SK-N-SH (cell line): Measurements from ENCODE around the gene HDAC4. TPM values are rescaled to one million over a fixed set of nuclear protein-coding genes. Genes with fewer than 3 reads are reported as not detected.
A peak's percentile ranks its signal among the peaks of the same experiment; 100 is the strongest.

Experiments used
- CTCF ChIA-PET: fragments of 300-600, 350-600 bp; formaldehyde crosslinking; extraction: SDS; loops from one replicate; lab custom pipeline; 2021; lab: Yijun Ruan, JAX
- POLR2A ChIA-PET: fragments of 350-600 bp; sonication (Branson Sonifier 250); formaldehyde crosslinking; extraction: SDS; loops from one replicate; lab custom pipeline; 2020; ENCODE audit warnings: antibody characterized with exemption, inconsistent platforms; lab: Yijun Ruan, JAX
- DNase-seq: peaks from one replicate; pipeline ENCODE4 v3.0.0; 2012
- H2AFZ ChIP-seq: fragments of 200-600 bp; sonication (generic); 2 replicates; pipeline ENCODE4 v1.8.1; 2016; ENCODE audit warnings: antibody characterized with exemption, mild to moderate bottlenecking, low read depth
- H3F3A ChIP-seq: fragments of 200-600 bp; sonication (generic); replicated peaks from 2 replicates; pipeline ENCODE3; 2016; ENCODE audit warnings: antibody characterized with exemption, mild to moderate bottlenecking; ENCODE audit not compliant: insufficient read depth
- H3K27ac ChIP-seq, 2 experiments: fragments of 200-500 bp in 1 of 2; fragments of 200-600 bp in 1 of 2; sonication (Bioruptor generic) in 1 of 2; sonication (generic), shearing (Covaris generic) in 1 of 2; 2 replicates each; pipeline versions ENCODE4 v1.5.1 to v1.6.1; 2014 to 2016; ENCODE audit warnings: low read depth in 2 of 2, inconsistent platforms in 1 of 2, low read length in 1 of 2, mild to moderate bottlenecking in 1 of 2, mixed read lengths in 1 of 2
- H3K27me3 ChIP-seq: fragments of 200-600 bp; sonication (generic), shearing (Covaris generic); 2 replicates; pipeline ENCODE4 v1.6.1; 2016; ENCODE audit warnings: mixed run types; ENCODE audit not compliant: insufficient read depth
- H3K36me3 ChIP-seq, 2 experiments: fragments of 200-500 bp in 1 of 2; fragments of 200-600 bp in 1 of 2; sonication (Bioruptor generic) in 1 of 2; sonication (generic) in 1 of 2; replicated peaks in 1 of 2; 2 replicates each; pipeline versions ENCODE3 to v1.5.1; 2014 to 2016; ENCODE audit warnings: low read length in 1 of 2, mild to moderate bottlenecking in 1 of 2; ENCODE audit not compliant: insufficient read depth in 2 of 2, control insufficient read depth in 1 of 2
- H3K4me1 ChIP-seq, 2 experiments: fragments of 200-500 bp in 1 of 2; fragments of 200-600 bp in 1 of 2; sonication (Bioruptor generic) in 1 of 2; sonication (generic), shearing (Covaris generic) in 1 of 2; 2 replicates each; pipeline versions ENCODE4 v1.5.1 to v1.6.1; 2014 to 2016; ENCODE audit warnings: low read depth in 1 of 2, low read length in 1 of 2, mixed run types in 1 of 2; ENCODE audit not compliant: insufficient read depth in 2 of 2, control insufficient read depth in 1 of 2
- H3K4me2 ChIP-seq: fragments of 200-600 bp; sonication (generic), shearing (Covaris generic); 2 replicates; pipeline ENCODE4 v1.6.1; 2017; ENCODE audit warnings: mixed run types
- H3K4me3 ChIP-seq, 2 experiments: fragments of 200-500 bp in 1 of 2; fragments of 200-600 bp in 1 of 2; sonication (Bioruptor generic) in 1 of 2; sonication (generic), shearing (Covaris generic) in 1 of 2; 2 replicates each; pipeline versions ENCODE4 v1.5.1 to v1.8.1; 2014 to 2016; ENCODE audit warnings: low read depth in 2 of 2, inconsistent platforms in 1 of 2, low read length in 1 of 2, mild to moderate bottlenecking in 1 of 2, mixed read lengths in 1 of 2, moderate library complexity in 1 of 2
- H3K79me2 ChIP-seq: fragments of 200-600 bp; sonication (generic); 2 replicates; pipeline ENCODE4 v1.8.1; 2017; ENCODE audit warnings: mild to moderate bottlenecking; ENCODE audit not compliant: insufficient read depth
- H3K9ac ChIP-seq: fragments of 200-600 bp; sonication (generic); 2 replicates; pipeline ENCODE4 v1.6.1; 2017; ENCODE audit warnings: mixed run types
- H3K9me2 ChIP-seq: fragments of 200-600 bp; sonication (generic); 2 replicates; pipeline ENCODE4 v1.6.1; 2017; ENCODE audit warnings: mixed run types
- H3K9me3 ChIP-seq: fragments of 200-600 bp; sonication (generic); 2 replicates; pipeline ENCODE4 v1.6.1; 2017; ENCODE audit warnings: mixed run types, mild to moderate bottlenecking, moderate library complexity
- H4K20me1 ChIP-seq: fragments of 200-600 bp; sonication (generic); 2 replicates; pipeline ENCODE4 v1.6.1; 2017; ENCODE audit warnings: mild to moderate bottlenecking, mixed run types; ENCODE audit not compliant: insufficient read depth
- CHD2 ChIP-seq: fragments of 150-350 bp; IDR thresholded peaks from 2 replicates; pipeline ENCODE4 v1.6.1; 2018; ENCODE audit warnings: low read length; ENCODE audit not compliant: partially characterized antibody
- ELF1 ChIP-seq: IDR thresholded peaks from 2 replicates; pipeline ENCODE4 v1.4.0; 2012
- EZH2phosphoT487 ChIP-seq: fragments of 200-600 bp; sonication (generic); IDR thresholded peaks from 2 replicates; pipeline ENCODE4 v1.6.1; 2017; ENCODE audit warnings: low read depth, mixed run types, mild to moderate bottlenecking, antibody characterized with exemption, moderate library complexity, borderline replicate concordance
- FOSL2 ChIP-seq: IDR thresholded peaks from 2 replicates; pipeline ENCODE4 v1.4.0; 2012; ENCODE audit warnings: low read depth, mild to moderate bottlenecking, moderate library complexity, borderline replicate concordance
- FOXJ3 ChIP-seq: sonication (generic); formaldehyde crosslinking; IDR thresholded peaks from 2 replicates; pipeline ENCODE4 v1.5.1; 2020; ENCODE audit warnings: mild to moderate bottlenecking, missing genetic modification reagents
- GABPA ChIP-seq: IDR thresholded peaks from 2 replicates; pipeline ENCODE4 v1.4.0; 2012; ENCODE audit warnings: low read depth, mild to moderate bottlenecking
- GATA2 ChIP-seq: sonication (generic); formaldehyde crosslinking; IDR thresholded peaks from 2 replicates; pipeline ENCODE4 v1.5.0; 2020; ENCODE audit warnings: mild to moderate bottlenecking, missing genetic modification reagents
- IRF3 ChIP-seq: fragments of 150-350 bp; IDR thresholded peaks from 2 replicates; pipeline ENCODE4 v1.6.1; 2016; ENCODE audit warnings: mild to moderate bottlenecking, low read depth, low read length
- JUND ChIP-seq: IDR thresholded peaks from 2 replicates; pipeline ENCODE4 v1.4.0; 2012
- MAX ChIP-seq: IDR thresholded peaks from 2 replicates; pipeline ENCODE4 v1.4.0; 2012; ENCODE audit warnings: low read depth
- MXI1 ChIP-seq: IDR thresholded peaks from 2 replicates; pipeline ENCODE4 v1.6.1; 2012; ENCODE audit warnings: mild to moderate bottlenecking, low read depth, low read length, improper control_type of control experiment
- NRF1 ChIP-seq: IDR thresholded peaks from 2 replicates; pipeline ENCODE4 v1.6.1; 2012; ENCODE audit warnings: low read depth, mild to moderate bottlenecking, low read length
- POLR2AphosphoS5 ChIP-seq: IDR thresholded peaks from 2 replicates; pipeline ENCODE4 v1.6.1; 2012; ENCODE audit warnings: low read depth, low read length
- RCOR1 ChIP-seq: fragments of 150-350 bp; IDR thresholded peaks from 2 replicates; pipeline ENCODE4 v1.6.1; 2017; ENCODE audit warnings: antibody characterized with exemption, low read length
- RFX5 ChIP-seq: IDR thresholded peaks from 2 replicates; pipeline ENCODE4 v1.6.1; 2012; ENCODE audit warnings: mild to moderate bottlenecking, improper control_type of control experiment, low read length
- RXRA ChIP-seq: IDR thresholded peaks from 2 replicates; pipeline ENCODE4 v1.4.0; 2012; ENCODE audit warnings: low read depth, mild to moderate bottlenecking, borderline replicate concordance
- SMC3 ChIP-seq: IDR thresholded peaks from 2 replicates; pipeline ENCODE4 v1.6.1; 2012; ENCODE audit warnings: low read depth, low read length, improper control_type of control experiment
- TAF1 ChIP-seq: IDR thresholded peaks from 2 replicates; pipeline ENCODE4 v1.6.1; 2012; ENCODE audit warnings: low read depth, mild to moderate bottlenecking, low read length, moderate library complexity, borderline replicate concordance
- TEAD4 ChIP-seq: IDR thresholded peaks from 2 replicates; pipeline ENCODE4 v1.4.0; 2012; ENCODE audit warnings: mild to moderate bottlenecking, borderline replicate concordance; ENCODE audit not compliant: insufficient read depth
- USF1 ChIP-seq: IDR thresholded peaks from 2 replicates; pipeline ENCODE4 v1.4.0; 2012; ENCODE audit warnings: low read depth, borderline replicate concordance
- USF2 ChIP-seq: fragments of 150-350 bp; IDR thresholded peaks from 2 replicates; pipeline ENCODE4 v1.6.1; 2017; ENCODE audit warnings: antibody characterized with exemption, low read length, low read depth, borderline replicate concordance
- YY1 ChIP-seq: IDR thresholded peaks from 2 replicates; pipeline ENCODE4 v1.4.0; 2012; ENCODE audit warnings: low read depth, mild to moderate bottlenecking
- ZBTB33 ChIP-seq: IDR thresholded peaks from 2 replicates; pipeline ENCODE4 v1.4.0; 2012; ENCODE audit warnings: low read depth, borderline replicate concordance
- WGBS: methylation state at CpG from one replicate; pipeline ENCODE4 v1.1.6; 2017; ENCODE audit warnings: low lambda C conversion rate; 5-methylcytosine and 5-hydroxymethylcytosine counted together
- polyA plus RNA-seq, 3 experiments: library from polyadenylated mRNA; depleted of rRNA; stranded (reverse); fragments of >200 nt; gene quantifications; 2 replicates each; pipeline ENCODE4 v1.2.3, GENCODE V29; 2012
- TF ChIP-seq, protein P1 (sequence below): fragments of 200-600 bp; sonication (generic); IDR thresholded peaks from 2 replicates; pipeline ENCODE4 v1.6.1; 2017; ENCODE audit warnings: antibody characterized with exemption, mild to moderate bottlenecking, moderate library complexity
- TF ChIP-seq, protein P2 (sequence below): IDR thresholded peaks from 2 replicates; pipeline ENCODE4; 2012

HDAC4 gene
- polyA plus RNA-seq, 1 of the 3 experiments (the other 2 are of a cell fraction) = 5.5 TPM

DNA sequence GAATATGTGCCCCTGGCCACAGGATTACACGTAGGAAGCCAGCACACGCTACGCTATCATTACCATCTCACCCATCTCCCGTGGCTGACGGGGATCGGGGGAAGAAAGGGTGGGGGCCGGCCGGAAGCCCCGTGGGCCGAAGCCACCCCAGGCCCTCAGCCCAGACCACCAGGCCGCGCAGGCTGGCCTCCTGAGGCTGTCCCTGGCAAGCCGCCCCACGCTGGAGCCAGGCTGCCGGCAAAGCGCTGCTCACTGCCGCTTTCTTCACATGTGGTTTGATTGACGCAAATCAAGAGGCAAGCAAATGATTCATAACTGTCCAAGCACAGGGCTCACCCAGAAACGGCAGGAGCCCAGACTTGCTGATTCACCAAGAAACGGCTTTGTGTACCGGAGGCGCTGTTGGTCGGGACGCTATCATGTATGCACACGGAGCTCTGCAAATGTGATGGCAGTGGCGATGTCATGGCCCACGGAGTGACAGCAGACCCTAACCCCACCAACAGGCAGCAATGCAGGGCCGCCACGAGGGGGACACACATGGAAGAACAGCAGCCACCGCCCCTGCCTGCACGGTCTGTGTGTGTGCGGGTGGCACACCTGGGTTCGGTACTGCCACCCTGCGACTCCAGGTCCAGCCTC lies 125.7 kb downstream of the HDAC4 start:
- WGBS = 10% methylated on average over 9 of the region's 34 CpGs
- Histone ChIP-seq H3K9me2 (no peaks in the 10 kb centered on the region), H3F3A (no peaks in the 10 kb centered on the region), H3K4me3 (peak overlapping the region; percentile 15 to 28), H3K79me2 (peaks cover 3% of the 10 kb centered on the region; the same call in 1 of the 2 replicates), H3K4me2 (peak overlapping the region; percentile 74), H3K36me3 (no peaks in the 10 kb centered on the region), H3K27ac (peak overlapping the region; percentile 82 to 100), H2AFZ (peak overlapping the region; percentile 59; the same call in 1 of the 2 replicates), H3K27me3 (no peaks in the 10 kb centered on the region), H3K9me3 (no peaks in the 10 kb centered on the region), H3K4me1 (peaks cover 28 to 92% of the 10 kb centered on the region in 2 experiments), H4K20me1 (no peaks in the 10 kb centered on the region), H3K9ac (peak overlapping the region; percentile 59)
- CTCF ChIA-PET = interaction anchor here (0.7 to 1.9 kb wide), 11 partner anchors 23 to 606 kb away, joined by 3 to 8 read pairs (median 4); no protein-coding TSS in a partner anchor
- DNase-seq = peak; percentile 90
- POLR2A ChIA-PET = interaction anchor here (0.6 to 2.2 kb wide), 7 partner anchors 14 to 126 kb away, joined by 3 to 9 read pairs (median 4); partner anchors contain the start of gene HDAC4
- TF ChIP-seq MAX (peak; percentile 60; the same call in 1 of the 2 replicates), ZBTB33 (no peak), RCOR1 (peak; percentile 71), TEAD4 (no peak), GABPA (no peak; the same call in 1 of the 2 replicates), JUND (no peak; the same call in 1 of the 2 replicates), MXI1 (peak; percentile 56; the same call in 1 of the 2 replicates), USF2 (no peak), TAF1 (no peak; the same call in 1 of the 2 replicates), USF1 (no peak), SMC3 (no peak; the same call in 1 of the 2 replicates), RXRA (no peak), FOXJ3 (peak; percentile 90), EZH2phosphoT487 (no peak), YY1 (no peak), GATA2 (CRISPR knock-in tag) (peak; percentile 95), IRF3 (no peak), RFX5 (no peak), ELF1 (no peak), NRF1 (no peak), FOSL2 (peak; percentile 62; the same call in 1 of the 2 replicates), POLR2AphosphoS5 (peak; percentile 39; the same call in 1 of the 2 replicates), CHD2 (peak; percentile 65)
- TF ChIP-seq, protein P1, sequence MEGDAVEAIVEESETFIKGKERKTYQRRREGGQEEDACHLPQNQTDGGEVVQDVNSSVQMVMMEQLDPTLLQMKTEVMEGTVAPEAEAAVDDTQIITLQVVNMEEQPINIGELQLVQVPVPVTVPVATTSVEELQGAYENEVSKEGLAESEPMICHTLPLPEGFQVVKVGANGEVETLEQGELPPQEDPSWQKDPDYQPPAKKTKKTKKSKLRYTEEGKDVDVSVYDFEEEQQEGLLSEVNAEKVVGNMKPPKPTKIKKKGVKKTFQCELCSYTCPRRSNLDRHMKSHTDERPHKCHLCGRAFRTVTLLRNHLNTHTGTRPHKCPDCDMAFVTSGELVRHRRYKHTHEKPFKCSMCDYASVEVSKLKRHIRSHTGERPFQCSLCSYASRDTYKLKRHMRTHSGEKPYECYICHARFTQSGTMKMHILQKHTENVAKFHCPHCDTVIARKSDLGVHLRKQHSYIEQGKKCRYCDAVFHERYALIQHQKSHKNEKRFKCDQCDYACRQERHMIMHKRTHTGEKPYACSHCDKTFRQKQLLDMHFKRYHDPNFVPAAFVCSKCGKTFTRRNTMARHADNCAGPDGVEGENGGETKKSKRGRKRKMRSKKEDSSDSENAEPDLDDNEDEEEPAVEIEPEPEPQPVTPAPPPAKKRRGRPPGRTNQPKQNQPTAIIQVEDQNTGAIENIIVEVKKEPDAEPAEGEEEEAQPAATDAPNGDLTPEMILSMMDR = peak; percentile 26; the same call in 1 of the 2 replicates
- TF ChIP-seq, protein P2, sequence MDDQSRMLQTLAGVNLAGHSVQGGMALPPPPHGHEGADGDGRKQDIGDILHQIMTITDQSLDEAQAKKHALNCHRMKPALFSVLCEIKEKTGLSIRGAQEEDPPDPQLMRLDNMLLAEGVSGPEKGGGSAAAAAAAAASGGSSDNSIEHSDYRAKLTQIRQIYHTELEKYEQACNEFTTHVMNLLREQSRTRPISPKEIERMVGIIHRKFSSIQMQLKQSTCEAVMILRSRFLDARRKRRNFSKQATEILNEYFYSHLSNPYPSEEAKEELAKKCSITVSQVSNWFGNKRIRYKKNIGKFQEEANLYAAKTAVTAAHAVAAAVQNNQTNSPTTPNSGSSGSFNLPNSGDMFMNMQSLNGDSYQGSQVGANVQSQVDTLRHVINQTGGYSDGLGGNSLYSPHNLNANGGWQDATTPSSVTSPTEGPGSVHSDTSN = peak; percentile 99
